COLO829 (cell line): ENCODE results near the gene TMEM132E.

Experiments used
- DNase-seq: peaks from one replicate; pipeline ENCODE4 v3.0.0; 2012; ENCODE audit warnings: low spot score

TMEM132E gene

DNA sequence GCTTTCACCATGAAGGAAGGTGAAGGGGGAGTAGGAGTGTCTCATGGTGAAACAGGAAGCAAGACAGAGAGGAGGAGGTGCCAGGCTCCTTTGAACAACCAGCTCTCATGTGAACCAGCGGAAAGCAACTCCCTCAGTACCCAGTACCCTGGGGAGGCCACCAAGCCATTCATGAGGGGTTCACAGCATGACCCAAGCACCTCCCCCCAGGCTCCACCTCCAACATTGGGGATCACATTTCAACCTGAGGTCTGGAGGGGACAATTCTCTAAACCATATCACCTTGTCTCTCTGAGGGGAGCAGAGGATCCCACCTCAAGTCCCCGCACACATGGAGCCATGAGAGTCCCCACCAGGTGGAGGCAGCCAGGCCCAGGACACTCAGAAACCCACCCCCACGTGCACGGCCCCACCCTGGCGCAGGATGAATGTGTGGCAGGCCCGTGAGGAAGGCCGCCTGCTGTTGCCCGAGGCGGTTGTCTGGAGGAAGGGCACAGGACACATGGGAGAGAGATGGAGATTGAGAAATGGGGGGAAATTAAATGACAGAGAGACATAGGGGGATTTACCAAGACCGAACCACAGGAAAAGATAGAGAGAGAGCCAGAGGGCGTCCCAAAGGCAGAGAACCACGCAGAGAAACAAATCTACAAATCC is 85.9 kb downstream of the TMEM132E start:
- DNase-seq, result no peak

DNA sequence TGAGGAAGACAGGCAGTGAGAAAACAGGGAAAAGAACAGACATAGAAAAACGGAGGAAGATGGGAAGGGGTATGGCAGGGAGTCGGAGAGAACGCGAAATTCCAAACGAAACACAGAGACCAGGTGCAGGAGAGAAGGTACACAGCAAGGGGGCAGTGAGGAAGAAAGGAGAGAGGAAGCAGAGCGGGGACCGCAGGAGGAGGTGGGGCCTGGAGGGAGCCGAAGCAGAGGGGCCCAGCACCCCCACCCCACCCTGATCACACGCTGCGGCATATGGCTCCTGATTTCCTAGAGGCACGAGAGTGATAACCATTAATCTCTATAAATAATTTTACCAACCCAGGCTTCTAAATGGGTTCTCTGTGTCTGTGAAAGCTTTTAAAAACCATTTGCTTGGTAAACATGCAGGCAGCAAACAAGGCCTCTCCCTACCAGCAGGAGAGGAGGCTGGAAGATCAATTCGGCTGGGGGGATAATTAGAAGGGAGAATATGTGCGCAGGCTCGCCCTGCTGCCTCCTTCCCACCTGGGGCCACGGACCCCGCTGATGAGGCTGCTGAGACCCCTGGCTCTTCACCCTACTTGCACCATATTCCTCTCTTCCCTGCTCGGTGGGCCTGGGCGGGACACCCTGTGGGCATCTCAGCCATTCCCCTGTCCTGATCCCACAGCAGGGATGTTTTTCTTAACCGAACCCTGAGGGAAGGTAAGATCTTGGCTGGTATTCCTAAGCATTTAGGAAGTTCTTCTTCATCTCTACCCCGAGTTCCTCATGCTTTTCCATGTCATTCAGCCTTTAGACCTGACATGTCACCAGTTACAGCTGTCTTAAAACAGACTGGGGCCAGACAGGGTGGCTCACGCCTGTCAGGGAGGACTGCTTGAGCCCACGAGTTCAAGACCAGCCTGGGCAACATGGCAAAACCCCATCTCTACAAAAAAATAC is 86.7 kb downstream of the TMEM132E start:
- no peak for DNase-seq

DNA sequence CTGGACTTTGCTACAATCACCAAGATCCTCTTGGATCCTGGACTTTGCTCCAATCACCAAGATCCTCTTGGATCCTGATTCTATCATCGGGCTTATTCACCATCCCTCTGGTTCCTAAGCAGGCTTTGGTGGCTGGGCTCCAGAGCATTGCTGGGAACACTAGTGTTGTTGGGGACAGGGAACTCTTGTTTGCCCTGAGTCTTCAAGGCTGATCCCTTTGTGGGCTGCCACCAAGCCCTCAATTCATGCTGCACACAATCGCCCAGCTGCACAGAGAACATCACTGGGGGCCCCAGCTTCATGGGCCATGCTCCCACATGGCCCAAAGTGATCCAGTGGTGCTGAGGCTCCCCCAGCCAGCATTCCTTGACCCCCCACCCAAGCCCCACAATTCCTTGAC is 88.3 kb downstream of the TMEM132E start:
- DNase-seq, result no peak

DNA sequence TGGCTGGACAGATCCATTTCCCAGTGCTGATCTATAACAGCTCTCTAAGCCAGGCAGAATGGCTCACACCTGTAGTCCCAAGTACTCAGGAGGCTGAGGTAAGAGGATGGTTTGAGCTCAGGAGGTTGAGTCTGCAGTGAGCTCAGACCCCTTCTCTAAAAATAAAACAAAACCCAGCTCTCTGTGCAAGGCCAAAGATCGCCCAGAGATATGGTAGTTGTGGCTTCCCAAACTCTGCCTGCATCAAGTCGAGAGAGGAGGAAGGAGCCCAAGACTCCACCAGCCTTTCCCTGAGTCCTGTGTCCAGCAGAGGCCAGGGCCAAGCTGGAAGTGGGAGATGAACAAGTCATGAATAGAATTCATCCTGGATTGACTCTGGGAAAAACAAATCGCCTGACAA is 88.8 kb downstream of the TMEM132E start:
- no peak for DNase-seq

DNA sequence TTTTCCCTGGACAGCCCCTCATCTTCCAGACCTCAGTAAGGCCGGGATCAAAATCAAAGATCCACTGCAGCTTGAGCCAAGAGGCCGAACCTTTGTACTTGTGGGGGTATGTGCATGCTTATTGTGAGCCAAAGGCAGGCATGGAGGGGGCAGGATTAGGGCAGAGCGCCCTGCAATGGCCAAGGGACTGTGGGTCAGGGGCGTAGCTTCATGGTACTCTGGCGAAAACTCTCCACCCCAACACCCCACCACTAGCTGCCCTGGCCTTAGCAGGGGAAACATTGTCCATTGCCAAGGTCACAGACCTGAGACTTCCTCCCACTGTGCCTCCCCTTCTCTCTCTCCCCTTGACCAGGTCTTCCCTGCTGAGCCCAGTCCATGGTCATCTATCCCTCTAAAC is 90.1 kb downstream of the TMEM132E start:
- no peak for DNase-seq

DNA sequence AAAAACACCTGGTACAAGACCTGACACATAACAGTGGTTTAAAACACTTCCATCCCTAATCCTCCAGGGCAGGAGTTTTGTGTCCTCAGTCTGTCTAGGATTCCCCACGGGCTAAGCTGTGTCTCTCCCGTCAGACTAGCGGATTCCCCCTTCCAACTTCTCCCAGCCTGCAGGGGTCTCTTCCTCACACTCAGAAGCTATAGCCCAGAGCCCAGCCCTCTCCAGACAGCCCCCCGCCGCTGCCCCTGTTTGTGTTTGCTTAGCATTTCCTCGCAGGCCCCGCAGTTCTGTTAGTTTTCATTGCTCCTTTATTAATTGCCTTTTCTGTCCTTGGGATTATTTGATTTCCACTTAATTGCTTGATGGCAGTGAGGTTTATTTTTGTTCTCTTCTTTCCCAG is 91.2 kb downstream of the TMEM132E start:
- no peak for DNase-seq

DNA sequence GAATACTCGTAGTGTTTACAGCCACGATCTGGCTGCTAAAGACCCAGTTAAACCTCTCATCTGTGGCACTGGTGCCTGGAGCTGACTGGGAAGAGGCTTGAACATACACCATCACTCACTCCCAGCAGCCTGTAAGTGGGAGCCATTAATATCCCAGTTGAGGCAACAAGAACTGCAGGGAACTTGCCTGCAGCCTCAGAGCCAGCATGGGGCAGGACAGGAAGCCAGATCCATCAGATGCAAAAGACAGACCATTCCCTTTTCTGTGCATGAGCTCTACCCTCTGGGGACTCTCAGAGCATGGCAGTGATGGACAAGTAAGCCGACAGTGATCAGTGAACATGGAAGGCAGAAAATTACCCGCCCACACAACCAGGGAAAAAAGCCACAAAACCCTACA is 91.8 kb downstream of the TMEM132E start:
- no peak for DNase-seq

DNA sequence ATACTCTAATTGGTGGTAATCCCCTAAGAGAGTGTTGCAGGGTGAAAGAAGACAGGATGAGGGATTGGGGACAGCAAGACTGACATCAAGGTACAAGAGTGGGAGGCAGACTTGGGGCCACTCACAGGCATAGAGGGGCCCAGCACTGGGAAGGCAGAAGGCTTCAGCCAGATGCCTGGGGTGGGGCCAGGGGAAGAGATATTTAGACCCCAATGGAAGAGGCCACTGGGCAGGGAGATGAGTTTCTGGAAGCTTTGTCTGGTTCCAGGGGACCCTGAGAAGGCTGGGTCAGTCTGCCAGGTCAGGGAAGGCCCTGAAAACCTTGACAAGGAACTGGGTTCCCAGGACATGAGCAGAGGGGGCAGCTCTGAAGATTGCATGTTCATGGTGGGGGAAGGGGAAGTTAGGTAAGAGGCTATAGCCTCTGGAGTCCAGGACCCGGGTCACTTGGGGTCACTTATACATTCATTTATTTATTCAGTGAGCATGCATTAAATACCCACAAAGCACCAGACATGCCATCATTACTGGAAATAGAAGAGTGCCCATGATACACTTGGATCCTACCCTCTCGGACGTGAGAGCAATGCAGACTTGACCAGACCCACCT is 92.9 kb downstream of the TMEM132E start:
- DNase-seq, result no peak

DNA sequence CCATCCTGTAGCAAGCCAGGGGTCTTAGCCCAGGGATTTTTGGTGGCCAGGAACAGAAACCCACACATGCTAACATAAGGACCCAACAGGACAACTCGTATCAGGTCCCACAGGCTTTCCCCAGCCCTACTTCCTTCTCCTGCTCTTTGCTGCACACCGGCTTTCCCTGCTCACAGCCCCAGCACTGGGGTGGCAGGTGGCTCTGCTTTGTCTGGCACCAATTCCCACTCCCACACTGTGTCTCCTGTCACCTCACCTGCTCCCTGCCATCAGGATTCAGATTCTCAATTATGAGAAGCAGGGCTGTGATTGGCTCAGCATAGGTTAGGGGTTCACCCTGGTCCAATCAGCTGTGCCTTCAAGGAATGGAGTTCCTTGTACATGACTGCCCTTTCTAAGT is 94.1 kb downstream of the TMEM132E start:
- no peak for DNase-seq

DNA sequence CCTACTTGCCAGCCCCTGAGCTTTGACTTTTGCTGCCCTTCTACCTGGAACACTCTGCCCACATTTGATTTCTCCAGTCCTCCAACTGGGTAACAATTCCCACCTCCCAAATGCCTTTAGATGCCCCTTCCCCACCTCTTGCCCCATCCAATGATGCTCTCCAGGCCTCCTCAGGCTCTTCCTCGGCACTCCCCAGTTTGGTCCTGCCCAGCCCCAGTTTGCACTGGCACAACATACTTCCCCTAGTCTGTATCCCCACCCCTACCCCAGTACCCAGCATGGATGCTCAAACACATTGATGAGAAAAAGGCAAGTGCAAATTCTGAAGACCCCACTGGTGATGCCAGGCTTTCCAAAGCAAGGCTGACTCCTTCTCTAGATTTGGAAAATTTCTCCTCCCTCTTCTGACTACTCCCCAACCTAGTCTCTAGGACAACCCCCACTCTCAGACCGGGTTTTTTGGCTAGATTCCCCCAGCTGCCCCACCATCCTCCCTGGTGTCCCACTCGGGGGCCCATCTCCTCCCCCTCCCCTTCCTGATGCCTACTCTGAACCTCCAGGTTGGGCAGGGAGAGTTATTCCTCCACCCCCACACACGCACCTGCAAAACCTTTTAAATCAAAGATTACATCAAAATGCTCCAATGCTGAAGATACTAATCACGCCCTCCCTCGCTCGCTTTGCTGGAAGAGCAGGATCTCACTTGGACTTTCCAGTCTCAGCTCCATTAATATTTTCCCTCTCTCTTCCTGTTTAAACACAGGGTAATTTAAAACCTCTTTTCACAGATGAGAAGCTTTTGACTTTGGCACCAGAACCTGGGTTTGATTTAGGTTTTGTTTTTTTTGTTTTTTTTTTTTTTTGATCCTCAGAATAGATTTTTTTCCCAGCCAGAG is 94.9 kb downstream of the TMEM132E start:
- no peak for DNase-seq

DNA sequence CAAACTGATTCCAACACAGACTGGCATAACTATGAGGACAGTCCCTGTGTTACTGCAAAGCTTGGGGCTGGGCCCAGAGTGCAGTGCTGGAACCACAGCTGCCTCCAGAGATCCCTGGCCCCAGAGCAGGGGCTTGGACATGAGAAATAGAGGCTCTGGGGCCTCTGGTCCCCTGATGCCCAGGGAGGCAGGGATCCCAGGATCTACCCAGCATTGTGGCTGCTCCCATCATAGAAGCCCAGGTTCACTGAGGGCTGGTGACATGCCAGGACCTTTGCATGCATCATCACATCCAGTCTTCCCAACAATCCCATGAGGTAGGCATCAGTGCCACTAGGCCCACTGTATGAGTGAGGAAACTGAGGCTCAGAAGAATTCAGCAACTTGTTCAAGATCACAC is 95.8 kb downstream of the TMEM132E start:
- DNase-seq, result no peak

DNA sequence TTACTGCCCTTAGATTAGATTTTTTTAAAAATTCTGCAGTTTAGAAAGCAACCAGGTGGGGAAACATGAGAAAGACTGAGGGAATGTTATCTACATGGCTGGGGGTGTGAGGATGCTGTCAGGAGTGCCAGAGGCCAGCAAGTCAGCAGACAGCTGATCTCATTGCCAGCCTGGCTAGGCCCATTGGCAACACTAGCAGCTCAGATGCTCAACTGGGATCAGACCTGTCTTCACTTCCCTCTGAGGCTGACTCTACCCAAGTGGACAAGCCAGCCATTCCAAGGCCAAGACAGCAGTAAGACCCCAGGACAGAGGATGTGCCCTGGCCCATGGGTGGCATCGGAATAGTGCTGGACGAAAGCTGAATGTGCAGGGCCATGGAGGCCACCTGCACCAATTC is 96.2 kb downstream of the TMEM132E start:
- DNase-seq, result no peak

DNA sequence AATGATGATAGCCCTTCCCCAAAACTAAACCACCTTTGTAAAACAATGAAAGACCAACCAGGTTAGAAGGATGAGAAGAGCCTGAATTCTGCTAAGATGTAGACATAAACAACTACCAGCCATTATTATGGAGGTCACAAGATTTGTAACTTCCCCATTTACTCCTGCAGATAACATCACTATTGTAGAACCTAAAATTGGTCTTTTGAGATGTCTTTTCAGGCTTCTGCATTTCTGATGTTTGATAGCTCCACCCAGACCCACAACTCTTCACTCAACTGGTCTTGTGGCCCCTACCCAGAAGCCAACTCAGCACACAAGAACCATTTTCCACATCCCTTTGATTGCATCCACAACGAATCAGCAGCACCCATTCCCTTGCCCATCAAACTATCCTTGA is 100.8 kb downstream of the TMEM132E start:
- no peak for DNase-seq

DNA sequence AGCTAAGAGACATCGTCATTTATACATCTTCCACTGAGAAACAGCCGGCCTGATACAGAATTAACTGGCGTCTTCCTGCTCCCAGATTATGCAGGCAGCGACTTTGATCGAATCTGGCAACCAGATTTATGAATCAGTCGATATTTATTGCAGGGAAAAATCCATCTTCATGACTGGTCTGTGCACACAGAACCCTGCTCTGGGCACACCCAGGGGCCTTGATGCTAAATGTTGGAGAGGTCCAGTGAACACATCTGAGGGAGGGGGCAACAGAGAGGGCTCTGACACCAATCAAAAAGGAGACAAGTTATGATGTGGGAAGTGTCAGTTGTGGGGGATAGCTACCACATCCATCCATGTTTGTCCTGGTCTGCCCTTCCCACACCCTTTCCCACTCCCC is 102.9 kb downstream of the TMEM132E start:
- DNase-seq, result no peak

DNA sequence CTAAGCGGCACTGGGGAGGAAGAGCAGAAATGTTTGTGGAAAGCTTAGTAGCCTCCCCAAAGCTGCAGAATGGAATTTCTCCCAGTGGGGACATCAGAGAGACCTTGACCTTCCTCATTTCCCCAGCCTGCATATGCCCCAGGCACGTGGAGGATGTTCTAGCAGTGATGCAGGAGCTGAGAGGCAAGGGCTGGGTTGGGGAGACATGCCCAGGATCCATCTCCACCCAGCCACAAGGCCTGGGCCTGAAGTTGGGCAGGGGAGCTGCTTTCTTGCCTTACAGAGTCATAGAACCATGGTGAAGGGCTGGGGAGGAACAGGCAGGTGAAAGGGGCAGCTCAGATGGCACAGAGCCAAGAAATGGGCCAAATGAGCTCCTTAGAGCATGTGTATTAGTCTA is 104.0 kb downstream of the TMEM132E start:
- DNase-seq, result no peak
